ENCODE results near the gene PRSS27. TPM values are rescaled to one million over a fixed set of nuclear protein-coding genes. Genes with fewer than 3 reads are reported as not detected.
"Not testable (repeated sequence)": the region's sequence is repeated elsewhere in the genome, so short reads cannot be mapped to it uniquely, and the experiment has no call there.

Gene PRSS27
- total RNA-seq, 2 donors from 2014 or later, result 2.1 TPM; not detected in 1

DNA sequence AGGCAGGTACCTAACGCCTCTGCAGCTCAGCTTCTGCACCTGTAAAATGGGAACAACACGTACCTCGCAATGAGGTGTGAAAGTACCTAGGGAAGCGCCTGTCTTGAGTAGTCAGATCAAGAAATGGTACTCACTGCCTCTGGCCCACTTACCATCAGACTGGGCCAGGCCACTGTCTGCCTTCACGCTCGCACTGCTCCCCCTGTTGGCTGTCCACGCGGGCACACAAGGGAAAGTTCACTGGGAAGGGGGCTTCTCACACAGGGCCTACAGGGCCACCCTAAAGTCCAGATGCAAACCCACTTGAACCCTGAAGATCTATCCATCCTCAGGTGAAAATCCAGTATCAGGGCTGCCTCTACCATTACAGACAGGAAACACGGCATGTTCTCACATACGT, 48.8 kb downstream of the PRSS27 start:
- intact Hi-C loops (cut with DNase I); H3K27me3 ChIP-seq; ATAC-seq; H3K27ac ChIP-seq; H3K4me3 ChIP-seq; H3K9me3 ChIP-seq; H3K36me3 ChIP-seq (replicated peaks in 1 of 2; ENCODE audit: insufficient read depth in 1 of 2, low read depth in 2 of 2): not testable (repeated sequence)
- WGBS, 2 donors, result 58 to 60% methylated on average over 6 to 10 of the region's 10 CpGs
- TF ChIP-seq, protein P1, sequence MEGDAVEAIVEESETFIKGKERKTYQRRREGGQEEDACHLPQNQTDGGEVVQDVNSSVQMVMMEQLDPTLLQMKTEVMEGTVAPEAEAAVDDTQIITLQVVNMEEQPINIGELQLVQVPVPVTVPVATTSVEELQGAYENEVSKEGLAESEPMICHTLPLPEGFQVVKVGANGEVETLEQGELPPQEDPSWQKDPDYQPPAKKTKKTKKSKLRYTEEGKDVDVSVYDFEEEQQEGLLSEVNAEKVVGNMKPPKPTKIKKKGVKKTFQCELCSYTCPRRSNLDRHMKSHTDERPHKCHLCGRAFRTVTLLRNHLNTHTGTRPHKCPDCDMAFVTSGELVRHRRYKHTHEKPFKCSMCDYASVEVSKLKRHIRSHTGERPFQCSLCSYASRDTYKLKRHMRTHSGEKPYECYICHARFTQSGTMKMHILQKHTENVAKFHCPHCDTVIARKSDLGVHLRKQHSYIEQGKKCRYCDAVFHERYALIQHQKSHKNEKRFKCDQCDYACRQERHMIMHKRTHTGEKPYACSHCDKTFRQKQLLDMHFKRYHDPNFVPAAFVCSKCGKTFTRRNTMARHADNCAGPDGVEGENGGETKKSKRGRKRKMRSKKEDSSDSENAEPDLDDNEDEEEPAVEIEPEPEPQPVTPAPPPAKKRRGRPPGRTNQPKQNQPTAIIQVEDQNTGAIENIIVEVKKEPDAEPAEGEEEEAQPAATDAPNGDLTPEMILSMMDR (IDR thresholded peaks at IDR 0.05), result peak in 1 of 7 experiments; percentile 8
- peak in 1 of 4 donors; percentile 33 for DNase-seq
- peaks cover 28% of the 10 kb centered on the region for H3K4me1 ChIP-seq

DNA sequence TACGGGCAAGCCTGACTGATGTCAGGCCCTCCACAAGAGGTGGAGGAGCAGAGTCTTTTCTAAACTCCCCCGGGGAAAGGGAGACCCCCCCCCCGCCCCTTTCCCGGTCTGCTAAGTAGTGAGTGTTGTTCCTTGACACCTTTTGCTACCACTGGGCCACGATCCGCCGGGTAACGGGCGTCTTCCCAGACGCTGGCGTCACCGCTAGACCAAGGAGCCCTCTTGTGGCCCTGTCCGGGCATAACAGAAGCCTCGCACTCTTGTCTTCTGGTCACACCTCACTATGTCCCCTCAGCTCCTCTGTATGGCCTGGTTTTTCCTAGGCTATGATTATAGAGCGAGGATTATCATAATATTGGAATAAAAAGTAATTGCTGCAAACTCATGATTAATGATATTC, 50.0 kb downstream of the PRSS27 start:
- peak; percentile 77 to 84 (median 80) for DNase-seq
- ATAC-seq; H3K4me3 ChIP-seq; H3K9me3 ChIP-seq; H3K27me3 ChIP-seq; intact Hi-C loops (cut with DNase I); H3K36me3 ChIP-seq (replicated peaks in 1 of 2; ENCODE audit: insufficient read depth in 1 of 2, low read depth in 2 of 2): not testable (repeated sequence)
- TF ChIP-seq, protein P1 (IDR thresholded peaks at IDR 0.05), result peak; percentile 53 to 72 (median 61)
- Histone ChIP-seq H3K4me1 (peaks cover 35% of the 10 kb centered on the region), H3K27ac (peak overlapping the region in 1 of 4 donors; percentile 8)
- 8 to 15% methylated on average over 12 of the region's 15 CpGs for WGBS, 2 donors

DNA sequence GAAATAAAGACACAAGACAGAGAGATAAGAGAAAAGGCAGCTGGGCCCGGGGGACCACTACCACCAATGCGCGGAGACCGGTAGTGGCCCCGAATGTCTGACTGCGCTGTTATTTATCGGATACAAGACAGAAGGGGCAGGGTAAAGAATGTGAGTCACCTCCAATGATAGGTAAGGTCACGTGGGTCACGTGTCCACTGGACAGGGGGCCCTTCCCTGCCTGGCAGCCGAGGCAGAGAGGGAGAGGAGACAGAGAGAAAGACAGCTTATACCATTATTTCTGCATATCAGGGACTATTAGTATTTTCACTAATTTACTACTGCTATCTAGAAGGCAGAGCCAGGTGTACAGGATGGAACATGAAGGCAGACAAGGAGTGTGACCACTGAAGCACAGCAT, 50.4 kb downstream of the PRSS27 start:
- H3K36me3 ChIP-seq (replicated peaks in 1 of 2; ENCODE audit: insufficient read depth in 1 of 2, low read depth in 2 of 2); DNase-seq; H3K9me3 ChIP-seq; H3K27me3 ChIP-seq; ATAC-seq; intact Hi-C loops (cut with DNase I); H3K4me3 ChIP-seq: not testable (repeated sequence)
- WGBS, 2 donors, result 69 to 70% methylated on average over 10 of the region's 10 CpGs
- H3K27ac ChIP-seq, result peak overlapping the region in 1 of 4 donors; percentile 8
- peaks cover 39% of the 10 kb centered on the region for H3K4me1 ChIP-seq

DNA sequence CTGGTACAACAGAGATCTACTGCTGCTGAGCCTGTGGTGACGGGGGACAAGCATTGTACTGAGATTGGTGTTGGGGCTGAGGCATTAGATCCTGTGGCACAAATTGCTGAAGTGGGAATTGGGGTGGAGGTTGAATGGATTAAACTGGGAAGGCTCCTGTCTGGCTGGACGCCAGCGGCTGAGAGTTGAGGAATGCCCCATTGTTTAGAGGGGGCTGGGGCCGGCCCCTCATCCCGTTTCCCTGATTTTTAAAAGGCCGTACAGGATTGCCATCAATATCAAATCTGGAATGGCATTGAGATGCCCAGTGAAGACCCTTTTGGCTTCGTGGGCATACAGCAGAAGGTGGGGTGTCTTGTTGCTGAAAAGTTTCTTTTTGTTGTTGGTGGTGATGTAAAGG, 53.4 kb downstream of the PRSS27 start:
- WGBS, 2 donors, result 74 to 80% methylated on average over 7 of the region's 7 CpGs
- DNase-seq; H3K9me3 ChIP-seq; H3K27ac ChIP-seq; H3K4me3 ChIP-seq; ATAC-seq; H3K27me3 ChIP-seq; intact Hi-C loops (cut with DNase I); H3K36me3 ChIP-seq (replicated peaks in 1 of 2; ENCODE audit: insufficient read depth in 1 of 2, low read depth in 2 of 2): not testable (repeated sequence)
- H3K4me1 ChIP-seq, result peaks cover 46% of the 10 kb centered on the region

DNA sequence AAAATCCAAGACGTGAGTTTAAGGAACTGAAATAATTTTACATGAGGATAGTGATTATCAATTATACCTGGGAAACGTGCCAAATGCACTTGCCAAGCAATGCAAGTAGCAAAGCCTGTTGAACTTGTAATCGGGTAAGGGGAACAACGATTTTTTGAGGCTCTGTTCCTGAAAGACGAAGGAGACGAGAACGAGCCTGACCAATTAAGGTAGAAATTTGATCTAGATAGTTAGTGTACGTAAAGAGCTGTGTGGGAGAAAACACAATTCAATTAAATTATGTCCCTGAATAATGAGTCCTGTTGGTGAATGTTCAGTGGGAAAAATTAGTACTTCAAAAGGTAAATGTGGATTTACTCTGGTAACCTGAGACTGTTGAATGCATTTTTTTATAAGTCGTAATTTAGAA, 55.4 kb downstream of the PRSS27 start:
- 17 to 22% methylated on average over 9 of the region's 9 CpGs for WGBS, 2 donors
- ATAC-seq, result peak; percentile 54
- no peak for TF ChIP-seq POLR2A (IDR thresholded peaks at IDR 0.05)
- TF ChIP-seq, protein P1 (IDR thresholded peaks at IDR 0.05), result no peak

More for the DNA sequence above, 55.4 kb downstream of the PRSS27 start:
- Histone ChIP-seq H3K27ac (peak overlapping the region in 3 of 4 donors; percentile 49 to 73 (median 66)), H3K4me3 (no peak overlapping the region), H3K4me1 (peaks cover 26% of the 10 kb centered on the region), H3K9me3 (no peaks in the 10 kb centered on the region), H3K27me3 (no peaks in the 10 kb centered on the region), H3K36me3 (replicated peaks in 1 of 2; ENCODE audit: insufficient read depth in 1 of 2, low read depth in 2 of 2) (peaks cover 0 to 5% of the 10 kb centered on the region in 2 donors)
- peak in 2 of 4 donors; percentile 43 for DNase-seq
- intact Hi-C loops (cut with DNase I), result no loop called here
